ENCODE results near the gene ZNF526.

GRCh38 chr19:42174958-42175734 is 45.0 kb upstream of the ZNF526 start:
- TF ChIP-seq CTCF (IDR thresholded peaks at IDR 0.05; ENCODE audit: low read depth, low read length, missing input control) = no peak
- no peak for TF ChIP-seq MAX (IDR thresholded peaks at IDR 0.05)
- no peak for TF ChIP-seq GABPA (IDR thresholded peaks at IDR 0.05 in 1 of 2, conservative IDR thresholded peaks at IDR 0.05 in 1 of 2)
